Measurements from ENCODE around the gene ERFE. TPM values are rescaled to one million over a fixed set of nuclear protein-coding genes. Genes with fewer than 3 reads are reported as not detected.

ERFE gene
- total RNA-seq, 4 donors from 2014 or later, result 0.40 to 0.57 (median 0.53) TPM; not detected in 1

- TF ChIP-seq CTCF (IDR thresholded peaks at IDR 0.05) (no peak), POLR2A (IDR thresholded peaks at IDR 0.05) (no peak)
- no peak for DNase-seq
Measured at GRCh38 chr2:238145851-238146250, 12.9 kb upstream of the ERFE start.

GRCh38 chr2:238146884-238147544 is 11.8 kb upstream of the ERFE start:
- no peaks in the 10 kb centered on the region for H3K27me3 ChIP-seq
- no peaks in the 10 kb centered on the region for H3K9me3 ChIP-seq
- TF ChIP-seq CTCF (IDR thresholded peaks at IDR 0.05), result no peak
- no peak for TF ChIP-seq POLR2A (IDR thresholded peaks at IDR 0.05)
- peaks cover 0 to 18% (median 2%) of the 10 kb centered on the region in 4 donors for H3K4me1 ChIP-seq
- no peaks in the 10 kb centered on the region for H3K36me3 ChIP-seq
- no peak overlapping the region for H3K27ac ChIP-seq
- no peak for DNase-seq
- no peak overlapping the region for H3K4me3 ChIP-seq

More at GRCh38 chr2:238145851-238146250, 12.9 kb upstream of the ERFE start:
- H3K36me3 ChIP-seq, result no peaks in the 10 kb centered on the region
- no peak overlapping the region for H3K4me3 ChIP-seq
- no peak overlapping the region for H3K27ac ChIP-seq
- no peaks in the 10 kb centered on the region for H3K27me3 ChIP-seq
- H3K9me3 ChIP-seq, result no peaks in the 10 kb centered on the region
- H3K4me1 ChIP-seq, result peaks cover 0 to 28% (median 4%) of the 10 kb centered on the region in 4 donors

GRCh38 chr2:238148981-238149380 is 9.8 kb upstream of the ERFE start:
- Histone ChIP-seq H3K27ac (no peak overlapping the region), H3K9me3 (no peaks in the 10 kb centered on the region), H3K36me3 (no peaks in the 10 kb centered on the region), H3K4me3 (no peak overlapping the region), H3K4me1 (no peaks in the 10 kb centered on the region), H3K27me3 (no peaks in the 10 kb centered on the region)
- DNase-seq, result no peak
- no peak for TF ChIP-seq POLR2A (IDR thresholded peaks at IDR 0.05)
- no peak for TF ChIP-seq CTCF (IDR thresholded peaks at IDR 0.05)

- no peak for DNase-seq
- H3K4me1 ChIP-seq, result no peaks in the 10 kb centered on the region
- H3K9me3 ChIP-seq, result no peaks in the 10 kb centered on the region
- H3K27me3 ChIP-seq, result no peaks in the 10 kb centered on the region
- H3K4me3 ChIP-seq, result no peak overlapping the region
- H3K36me3 ChIP-seq, result no peaks in the 10 kb centered on the region
- TF ChIP-seq CTCF (IDR thresholded peaks at IDR 0.05), result no peak
- TF ChIP-seq POLR2A (IDR thresholded peaks at IDR 0.05), result no peak
- no peak overlapping the region for H3K27ac ChIP-seq
Measured at GRCh38 chr2:238149841-238150572, 8.8 kb upstream of the ERFE start.

- no peak for DNase-seq
- TF ChIP-seq CTCF (IDR thresholded peaks at IDR 0.05), result no peak
- H3K27ac ChIP-seq, result no peak overlapping the region
- no peak overlapping the region for H3K4me3 ChIP-seq
- H3K9me3 ChIP-seq, result no peaks in the 10 kb centered on the region
- no peaks in the 10 kb centered on the region for H3K36me3 ChIP-seq
- H3K4me1 ChIP-seq, result no peaks in the 10 kb centered on the region
- H3K27me3 ChIP-seq, result no peaks in the 10 kb centered on the region
Measured at GRCh38 chr2:238150686-238151085, 8.1 kb upstream of the ERFE start.
